Hepatocyte (in vitro differentiated cells): ENCODE measurements around the gene SEZ6L2.

Experiments used
- CTCF ChIP-seq: fragments of 200-600 bp; sonication (generic); IDR thresholded peaks from 2 replicates; pipeline ENCODE4 v1.5.1; 2016; ENCODE audit warnings: antibody characterized with exemption, mild to moderate bottlenecking; ENCODE audit not compliant: poor library complexity
- EZH2phosphoT487 ChIP-seq: fragments of 200-600 bp; sonication (generic); IDR thresholded peaks from one replicate; pipeline ENCODE4 v1.6.1; 2018; ENCODE audit warnings: antibody characterized with exemption, mild to moderate bottlenecking, low read depth, moderate library complexity; ENCODE audit not compliant: unreplicated experiment, severe bottlenecking

DNA sequence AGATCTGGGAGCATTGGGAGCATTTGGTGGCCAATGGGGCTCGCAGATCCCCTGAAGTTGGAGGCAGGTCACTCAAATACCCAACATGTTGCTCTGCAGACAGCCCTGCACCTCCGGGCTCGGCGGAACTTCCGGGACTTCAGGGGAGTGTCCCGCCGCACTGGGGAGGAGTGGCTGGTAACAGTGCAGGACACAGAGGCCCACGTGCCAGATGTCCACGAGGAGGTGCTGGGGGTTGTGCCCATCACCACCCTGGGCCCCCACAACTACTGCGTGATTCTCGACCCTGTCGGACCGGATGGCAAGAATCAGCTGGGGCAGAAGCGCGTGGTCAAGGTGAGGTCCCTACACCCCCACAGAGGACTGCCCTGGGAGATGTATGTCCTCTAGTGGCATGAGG is 62.7 kb downstream of the SEZ6L2 start:
- TF ChIP-seq CTCF (no peak), EZH2phosphoT487 (no peak)
